HepG2 (cell line): ENCODE measurements around the gene SETD3. TPM values are rescaled to one million over a fixed set of nuclear protein-coding genes. Genes with fewer than 3 reads are reported as not detected.

Experiments used
- ATAC-seq: fragments of 200-7000 bp; cut with Tn5 transposase; 3 replicates; pipeline ENCODE4 v1.9.1; 2020; ENCODE audit warnings: mild to moderate bottlenecking, moderate library complexity
- BruUV-seq: library from RNA; stranded (reverse); fragments of 400-500 nt; replicated peaks from 2 replicates; lab custom pipeline; 2021; lab: Mats Ljungman, UMichigan
- CTCF ChIA-PET: fragments of 300-600 bp; formaldehyde crosslinking; extraction: SDS; loops from one replicate; lab custom pipeline; 2021; ENCODE audit warnings: low total read pairs, inconsistent platforms, low intra/inter-chr PET ratio; lab: Yijun Ruan, JAX
- POLR2A ChIA-PET: fragments of 350-600 bp; sonication (Branson Sonifier 250); formaldehyde crosslinking; loops from one replicate; lab custom pipeline; 2020; ENCODE audit warnings: antibody characterized with exemption, inconsistent platforms; lab: Yijun Ruan, JAX
- DNase-seq: peaks from one replicate; pipeline ENCODE4 v3.0.0-alpha.2; 2015; ENCODE audit warnings: low spot score
- FAIRE-seq: peaks from 3 replicates; lab custom pipeline; 2011; peaks lifted over from hg19 to GRCh38; lab: Jason Lieb, UNC
- H2AFZ ChIP-seq: one replicate; pipeline ENCODE4 v1.6.1; 2011; ENCODE audit warnings: low read length, inconsistent platforms
- H3K27ac ChIP-seq: fragments of 300-600 bp; 3 replicates; pipeline ENCODE4 v1.8.0; 2011; ENCODE audit warnings: mixed run types, mild to moderate bottlenecking, mixed read lengths, low read length, inconsistent platforms; ENCODE audit not compliant: insufficient read depth; ENCODE audit errors: extremely low read length
- H3K27me3 ChIP-seq, 2 experiments: fragments of 200-600 bp in 1 of 2; 2 replicates in 1 of 2; 3 replicates in 1 of 2; pipeline versions ENCODE4 v1.6.0 to v1.8.0; 2011; ENCODE audit warnings: low read length in 2 of 2, mild to moderate bottlenecking in 2 of 2, moderate library complexity in 2 of 2, inconsistent platforms in 1 of 2; ENCODE audit not compliant: insufficient read depth in 2 of 2, control insufficient read depth in 1 of 2
- H3K36me3 ChIP-seq, 2 experiments: fragments of 200-600 bp in 1 of 2; replicated peaks in 1 of 2; 2 replicates in 1 of 2; 3 replicates in 1 of 2; pipeline versions ENCODE4 v1.5.1 to v1.8.0; 2011; ENCODE audit warnings: low read length in 2 of 2, inconsistent platforms in 1 of 2; ENCODE audit not compliant: insufficient read depth in 2 of 2, control insufficient read depth in 1 of 2
- H3K4me1 ChIP-seq: 2 replicates; pipeline ENCODE4 v1.5.1; 2012; ENCODE audit warnings: low read length, inconsistent platforms; ENCODE audit not compliant: insufficient read depth
- H3K4me2 ChIP-seq: 2 replicates; pipeline ENCODE4 v1.6.0; 2011; ENCODE audit warnings: low read depth, low read length, inconsistent platforms
- H3K4me3 ChIP-seq, 3 experiments: fragments of 200-600 bp in 1 of 3; sonication (generic), shearing (Covaris generic) in 1 of 3; replicated peaks in 1 of 3; 2 replicates each; pipeline ENCODE4 v1.5.1; 2011 to 2016; ENCODE audit warnings: low read length in 3 of 3, inconsistent platforms in 2 of 3, low read depth in 2 of 3, mild to moderate bottlenecking in 2 of 3, control low read depth in 1 of 3, mixed read lengths in 1 of 3; ENCODE audit not compliant: insufficient read depth in 1 of 3
- H3K79me2 ChIP-seq: one replicate; pipeline ENCODE4 v1.6.1; 2011; ENCODE audit warnings: low read length, inconsistent platforms; ENCODE audit not compliant: insufficient read depth
- H3K9ac ChIP-seq: 2 replicates; pipeline ENCODE4 v1.6.0; 2011; ENCODE audit warnings: mild to moderate bottlenecking, low read depth, low read length, inconsistent platforms; ENCODE audit not compliant: insufficient read depth
- H3K9me3 ChIP-seq: 2 replicates; pipeline ENCODE4 v1.5.1; 2012; ENCODE audit warnings: mild to moderate bottlenecking, low read length
- H4K20me1 ChIP-seq: 2 replicates; pipeline ENCODE4 v1.6.0; 2011; ENCODE audit warnings: inconsistent platforms, mild to moderate bottlenecking, low read length, moderate library complexity; ENCODE audit not compliant: insufficient read depth
- HIVEP1 ChIP-seq: sonication (generic); formaldehyde crosslinking; IDR thresholded peaks from 2 replicates; pipeline ENCODE4 v1.4.0; 2020; ENCODE audit warnings: mild to moderate bottlenecking, missing genetic modification reagents
- ZBTB3 ChIP-seq: sonication (generic); formaldehyde crosslinking; IDR thresholded peaks from 2 replicates; pipeline ENCODE4 v1.4.0; 2020; ENCODE audit warnings: low read depth, mild to moderate bottlenecking, moderate library complexity, missing genetic modification reagents, borderline replicate concordance
- ZC3H4 ChIP-seq: sonication (generic); formaldehyde crosslinking; IDR thresholded peaks from 2 replicates; pipeline ENCODE4 v1.4.0; 2020; ENCODE audit warnings: missing genetic modification reagents, borderline replicate concordance
- ZNF10 ChIP-seq: sonication (generic); formaldehyde crosslinking; IDR thresholded peaks from 2 replicates; pipeline ENCODE4 v1.4.0; 2020; ENCODE audit warnings: mild to moderate bottlenecking, low read depth, missing genetic modification reagents, borderline replicate concordance
- ZNF766 ChIP-seq: sonication (generic); formaldehyde crosslinking; IDR thresholded peaks from 2 replicates; pipeline ENCODE4 v1.5.0; 2020; ENCODE audit warnings: missing genetic modification reagents, borderline replicate concordance
- ZSCAN12 ChIP-seq: sonication (generic); formaldehyde crosslinking; IDR thresholded peaks from 2 replicates; pipeline ENCODE4 v1.9.0; 2021; ENCODE audit warnings: mild to moderate bottlenecking, missing genetic modification reagents
- WGBS: methylation state at CpG from one replicate; pipeline ENCODE4 v1.1.6; 2017; ENCODE audit warnings: low lambda C conversion rate; 5-methylcytosine and 5-hydroxymethylcytosine counted together
- in situ Hi-C: cut with HindIII; loops from 2 replicates; pipeline ENCODE4 v1.10.0; 2017; ENCODE audit warnings: low pct_unique_long_range_greater_than_20kb; ENCODE audit not compliant: extremely low pct_ligation_motif_present
- intact Hi-C: fragments of 100-400 bp; cut with micrococcal nuclease; formaldehyde crosslinking; loops from one replicate; pipeline ENCODE4 v1.10.0; 2022; ENCODE audit not compliant: unreplicated experiment
- polyA plus RNA-seq, 8 experiments: library from polyadenylated mRNA; depleted of rRNA in 3 of 8; stranded (reverse) in 7 of 8; unstranded in 1 of 8; fragments of >200 nt; fragmentation: Illumina TruSeq in 4 of 8; extraction: Trizol in 4 of 8; gene quantifications; 2 replicates each; pipeline versions ENCODE4 v1.2.1 to v1.2.3, GENCODE V29; 2011 to 2016; ENCODE audit warnings: low read depth in 4 of 8, missing spikeins in 1 of 8, mixed read lengths in 1 of 8; ENCODE audit not compliant: insufficient read depth in 1 of 8
- total RNA-seq, 5 experiments: library from RNA; depleted of rRNA; stranded (reverse); fragments of >200 nt; fragmentation: Illumina TruSeq; extraction: Trizol; gene quantifications; 2 replicates each; pipeline ENCODE4 v1.2.3, GENCODE V29; 2016; ENCODE audit warnings: low read depth in 1 of 5
- TF ChIP-seq, protein P1 (sequence below): conservative IDR thresholded peaks from 2 replicates; pipeline ENCODE4 v1.6.1; 2018; ENCODE audit warnings: missing genetic modification reagents
- TF ChIP-seq, protein P2 (sequence below): sonication (generic); formaldehyde crosslinking; IDR thresholded peaks from 2 replicates; pipeline ENCODE4 v1.5.1; 2020; ENCODE audit warnings: mild to moderate bottlenecking, missing genetic modification reagents, moderate library complexity
- TF ChIP-seq, protein P3 (sequence below): sonication (generic); formaldehyde crosslinking; IDR thresholded peaks from 2 replicates; pipeline ENCODE4 v1.4.0; 2020; ENCODE audit warnings: missing genetic modification reagents

SETD3 gene
- total and polyA plus RNA-seq, 2 of the 13 experiments (the other 11 are each of a cell fraction or from before 2014, with no cell fraction given) = 30.3 to 67.1 TPM

DNA sequence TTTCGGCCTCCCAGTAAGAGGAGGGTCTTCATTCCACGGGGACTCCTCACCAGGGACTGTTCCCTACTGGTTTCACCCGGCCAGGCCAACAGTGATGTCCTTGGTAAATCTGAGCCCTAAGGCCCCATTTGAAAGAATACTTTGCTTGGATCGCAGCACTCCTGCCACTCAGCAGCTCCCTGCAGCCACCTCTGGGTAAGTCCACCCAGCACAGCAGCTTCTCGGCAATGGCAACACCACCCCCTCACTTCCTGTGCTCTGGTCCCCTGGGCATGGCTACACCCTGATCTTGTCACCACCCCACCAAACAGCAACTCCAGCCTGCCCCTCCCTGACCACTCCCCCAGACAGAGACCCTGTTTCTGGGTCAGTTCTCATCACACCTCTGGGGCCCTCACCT, 100.3 kb downstream of the SETD3 start:
- Histone ChIP-seq H3K27ac (no peak overlapping the region), H4K20me1 (no peaks in the 10 kb centered on the region), H3K36me3 (no peaks in the 10 kb centered on the region), H3K4me1 (peaks cover 35% of the 10 kb centered on the region), H3K9ac (no peak overlapping the region), H3K79me2 (no peaks in the 10 kb centered on the region), H2AFZ (no peak overlapping the region), H3K4me3 (no peak overlapping the region), H3K9me3 (no peaks in the 10 kb centered on the region), H3K4me2 (no peak overlapping the region), H3K27me3 (peaks cover 4 to 21% of the 10 kb centered on the region in 2 experiments; a peak in 3 of 5 replicates)
- FAIRE-seq (no peak), ATAC-seq (no peak), DNase-seq (no peak)
- in situ Hi-C loops (no loop called here), intact Hi-C loops (loop anchor here (5.0 kb wide), 1 partner anchor 58 kb away; no protein-coding TSS in a partner anchor)
- ChIA-PET CTCF (no interaction called here), POLR2A (no interaction called here)
- TF ChIP-seq, protein P1, sequence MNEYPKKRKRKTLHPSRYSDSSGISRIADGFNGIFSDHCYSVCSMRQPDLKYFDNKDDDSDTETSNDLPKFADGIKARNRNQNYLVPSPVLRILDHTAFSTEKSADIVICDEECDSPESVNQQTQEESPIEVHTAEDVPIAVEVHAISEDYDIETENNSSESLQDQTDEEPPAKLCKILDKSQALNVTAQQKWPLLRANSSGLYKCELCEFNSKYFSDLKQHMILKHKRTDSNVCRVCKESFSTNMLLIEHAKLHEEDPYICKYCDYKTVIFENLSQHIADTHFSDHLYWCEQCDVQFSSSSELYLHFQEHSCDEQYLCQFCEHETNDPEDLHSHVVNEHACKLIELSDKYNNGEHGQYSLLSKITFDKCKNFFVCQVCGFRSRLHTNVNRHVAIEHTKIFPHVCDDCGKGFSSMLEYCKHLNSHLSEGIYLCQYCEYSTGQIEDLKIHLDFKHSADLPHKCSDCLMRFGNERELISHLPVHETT (CRISPR knock-in tag) = no peak
- TF ChIP-seq HIVEP1 (CRISPR knock-in tag) (no peak), ZSCAN12 (no peak), ZNF766 (no peak), ZC3H4 (CRISPR knock-in tag) (no peak), ZBTB3 (CRISPR knock-in tag) (no peak), ZNF10 (CRISPR knock-in tag) (no peak)
- TF ChIP-seq, protein P2, sequence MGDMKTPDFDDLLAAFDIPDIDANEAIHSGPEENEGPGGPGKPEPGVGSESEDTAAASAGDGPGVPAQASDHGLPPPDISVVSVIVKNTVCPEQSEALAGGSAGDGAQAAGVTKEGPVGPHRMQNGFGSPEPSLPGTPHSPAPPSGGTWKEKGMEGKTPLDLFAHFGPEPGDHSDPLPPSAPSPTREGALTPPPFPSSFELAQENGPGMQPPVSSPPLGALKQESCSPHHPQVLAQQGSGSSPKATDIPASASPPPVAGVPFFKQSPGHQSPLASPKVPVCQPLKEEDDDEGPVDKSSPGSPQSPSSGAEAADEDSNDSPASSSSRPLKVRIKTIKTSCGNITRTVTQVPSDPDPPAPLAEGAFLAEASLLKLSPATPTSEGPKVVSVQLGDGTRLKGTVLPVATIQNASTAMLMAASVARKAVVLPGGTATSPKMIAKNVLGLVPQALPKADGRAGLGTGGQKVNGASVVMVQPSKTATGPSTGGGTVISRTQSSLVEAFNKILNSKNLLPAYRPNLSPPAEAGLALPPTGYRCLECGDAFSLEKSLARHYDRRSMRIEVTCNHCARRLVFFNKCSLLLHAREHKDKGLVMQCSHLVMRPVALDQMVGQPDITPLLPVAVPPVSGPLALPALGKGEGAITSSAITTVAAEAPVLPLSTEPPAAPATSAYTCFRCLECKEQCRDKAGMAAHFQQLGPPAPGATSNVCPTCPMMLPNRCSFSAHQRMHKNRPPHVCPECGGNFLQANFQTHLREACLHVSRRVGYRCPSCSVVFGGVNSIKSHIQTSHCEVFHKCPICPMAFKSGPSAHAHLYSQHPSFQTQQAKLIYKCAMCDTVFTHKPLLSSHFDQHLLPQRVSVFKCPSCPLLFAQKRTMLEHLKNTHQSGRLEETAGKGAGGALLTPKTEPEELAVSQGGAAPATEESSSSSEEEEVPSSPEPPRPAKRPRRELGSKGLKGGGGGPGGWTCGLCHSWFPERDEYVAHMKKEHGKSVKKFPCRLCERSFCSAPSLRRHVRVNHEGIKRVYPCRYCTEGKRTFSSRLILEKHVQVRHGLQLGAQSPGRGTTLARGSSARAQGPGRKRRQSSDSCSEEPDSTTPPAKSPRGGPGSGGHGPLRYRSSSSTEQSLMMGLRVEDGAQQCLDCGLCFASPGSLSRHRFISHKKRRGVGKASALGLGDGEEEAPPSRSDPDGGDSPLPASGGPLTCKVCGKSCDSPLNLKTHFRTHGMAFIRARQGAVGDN (CRISPR knock-in tag) = no peak
- TF ChIP-seq, protein P3, sequence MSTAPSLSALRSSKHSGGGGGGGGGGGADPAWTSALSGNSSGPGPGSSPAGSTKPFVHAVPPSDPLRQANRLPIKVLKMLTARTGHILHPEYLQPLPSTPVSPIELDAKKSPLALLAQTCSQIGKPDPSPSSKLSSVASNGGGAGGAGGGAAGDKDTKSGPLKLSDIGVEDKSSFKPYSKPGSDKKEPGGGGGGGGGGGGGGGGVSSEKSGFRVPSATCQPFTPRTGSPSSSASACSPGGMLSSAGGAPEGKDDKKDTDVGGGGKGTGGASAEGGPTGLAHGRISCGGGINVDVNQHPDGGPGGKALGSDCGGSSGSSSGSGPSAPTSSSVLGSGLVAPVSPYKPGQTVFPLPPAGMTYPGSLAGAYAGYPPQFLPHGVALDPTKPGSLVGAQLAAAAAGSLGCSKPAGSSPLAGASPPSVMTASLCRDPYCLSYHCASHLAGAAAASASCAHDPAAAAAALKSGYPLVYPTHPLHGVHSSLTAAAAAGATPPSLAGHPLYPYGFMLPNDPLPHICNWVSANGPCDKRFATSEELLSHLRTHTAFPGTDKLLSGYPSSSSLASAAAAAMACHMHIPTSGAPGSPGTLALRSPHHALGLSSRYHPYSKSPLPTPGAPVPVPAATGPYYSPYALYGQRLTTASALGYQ (CRISPR knock-in tag) = no peak
- no TSS peak for BruUV-seq
- 31% methylated on average over 5 of the region's 5 CpGs for WGBS
